ENCODE results near the gene SLC16A6.
"Not testable (repeated sequence)": the region's sequence is repeated elsewhere in the genome, so short reads cannot be mapped to it uniquely, and the experiment has no call there.

Gene SLC16A6

DNA sequence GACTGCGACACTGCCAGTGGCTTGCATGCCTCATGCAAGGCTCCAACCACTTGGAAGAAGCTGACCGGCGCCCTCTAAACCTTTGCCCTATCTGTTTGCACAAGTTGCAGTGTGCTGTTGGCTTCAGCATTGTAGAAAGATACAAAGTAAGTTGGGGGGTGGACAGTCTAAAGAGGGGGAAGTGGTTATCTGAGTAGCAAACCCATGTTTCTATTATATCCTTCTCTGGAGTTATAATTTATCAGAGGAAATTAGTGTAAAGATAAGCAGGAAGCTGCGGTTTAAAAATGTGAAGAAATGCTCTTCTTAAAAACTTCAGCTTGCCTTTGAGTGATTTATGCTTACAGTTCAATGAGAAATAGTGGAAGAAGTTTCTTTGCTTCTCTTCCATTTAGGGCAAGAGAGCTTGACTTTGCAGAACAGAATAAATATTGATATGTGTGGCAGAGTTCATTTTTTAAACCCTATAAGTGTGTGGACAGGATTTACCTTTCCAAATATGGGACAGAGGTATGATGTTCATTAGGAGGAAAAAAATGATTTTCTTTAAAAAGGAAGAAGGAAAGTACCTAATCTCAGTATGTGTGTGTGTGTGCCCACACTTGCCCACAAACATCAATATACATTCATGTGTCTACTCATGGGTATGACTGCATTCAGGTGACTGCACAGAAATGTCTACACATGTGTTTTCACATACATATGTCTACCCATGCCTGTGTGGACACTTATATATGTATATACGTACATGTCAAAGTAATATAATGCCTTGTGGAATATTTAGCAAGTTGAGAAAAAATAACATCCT lies 35.0 kb downstream of the SLC16A6 start:
- TF ChIP-seq, protein P1, sequence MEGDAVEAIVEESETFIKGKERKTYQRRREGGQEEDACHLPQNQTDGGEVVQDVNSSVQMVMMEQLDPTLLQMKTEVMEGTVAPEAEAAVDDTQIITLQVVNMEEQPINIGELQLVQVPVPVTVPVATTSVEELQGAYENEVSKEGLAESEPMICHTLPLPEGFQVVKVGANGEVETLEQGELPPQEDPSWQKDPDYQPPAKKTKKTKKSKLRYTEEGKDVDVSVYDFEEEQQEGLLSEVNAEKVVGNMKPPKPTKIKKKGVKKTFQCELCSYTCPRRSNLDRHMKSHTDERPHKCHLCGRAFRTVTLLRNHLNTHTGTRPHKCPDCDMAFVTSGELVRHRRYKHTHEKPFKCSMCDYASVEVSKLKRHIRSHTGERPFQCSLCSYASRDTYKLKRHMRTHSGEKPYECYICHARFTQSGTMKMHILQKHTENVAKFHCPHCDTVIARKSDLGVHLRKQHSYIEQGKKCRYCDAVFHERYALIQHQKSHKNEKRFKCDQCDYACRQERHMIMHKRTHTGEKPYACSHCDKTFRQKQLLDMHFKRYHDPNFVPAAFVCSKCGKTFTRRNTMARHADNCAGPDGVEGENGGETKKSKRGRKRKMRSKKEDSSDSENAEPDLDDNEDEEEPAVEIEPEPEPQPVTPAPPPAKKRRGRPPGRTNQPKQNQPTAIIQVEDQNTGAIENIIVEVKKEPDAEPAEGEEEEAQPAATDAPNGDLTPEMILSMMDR (IDR thresholded peaks at IDR 0.05; ENCODE audit: extremely low read depth, insufficient read depth, missing control alignments): no peak
- in situ Hi-C loops (cut with MboI; ENCODE audit: low pct_unique_long_range_greater_than_20kb, low sequenced_read_pairs, unreplicated experiment): no loop called here
- DNase-seq (ENCODE audit: low spot score): no peak

DNA sequence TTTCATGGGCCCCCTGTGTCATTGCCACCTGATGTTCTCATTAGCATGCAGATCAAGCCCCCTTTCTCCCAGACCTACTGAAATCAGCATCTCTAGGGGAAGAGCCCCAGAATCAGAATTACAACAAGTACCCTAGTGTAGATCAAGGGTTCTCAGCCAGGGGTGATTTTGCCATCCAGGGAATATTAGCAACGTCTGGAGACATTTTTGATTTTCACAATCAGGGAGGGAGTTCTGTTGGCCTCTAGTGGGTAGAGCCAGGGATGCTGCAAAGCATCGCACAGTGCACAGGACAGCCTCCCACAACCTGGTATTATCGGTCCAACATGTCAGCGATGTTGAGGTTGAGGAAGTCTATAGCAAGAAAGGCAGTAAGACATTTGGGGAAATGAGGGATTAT lies 35.8 kb downstream of the SLC16A6 start:
- TF ChIP-seq, protein P1 (IDR thresholded peaks at IDR 0.05; ENCODE audit: extremely low read depth, insufficient read depth, missing control alignments): no peak
- no peak for DNase-seq (ENCODE audit: low spot score)
- in situ Hi-C loops (cut with MboI; ENCODE audit: low pct_unique_long_range_greater_than_20kb, low sequenced_read_pairs, unreplicated experiment): no loop called here

DNA sequence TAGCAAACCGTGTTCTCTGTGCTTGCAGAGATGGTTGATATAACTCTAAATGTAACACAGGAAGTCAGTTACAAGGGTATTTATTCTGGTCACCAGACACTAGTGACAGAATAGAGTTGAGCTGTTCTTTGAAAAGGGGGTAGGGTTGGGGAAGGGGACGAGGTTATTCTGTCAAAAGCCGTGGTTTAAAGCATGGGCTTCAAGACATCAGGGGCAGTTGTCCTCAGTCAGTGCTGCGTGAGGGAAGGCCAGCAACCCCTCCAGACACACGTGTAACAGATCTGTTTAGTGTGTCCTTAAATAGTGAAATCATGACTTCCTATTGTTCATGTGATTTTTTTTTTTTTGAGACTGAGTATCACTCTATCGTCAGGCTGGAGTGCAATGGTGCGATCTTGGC lies 37.5 kb downstream of the SLC16A6 start:
- in situ Hi-C loops (cut with MboI; ENCODE audit: low pct_unique_long_range_greater_than_20kb, low sequenced_read_pairs, unreplicated experiment); DNase-seq (ENCODE audit: low spot score): not testable (repeated sequence)

DNA sequence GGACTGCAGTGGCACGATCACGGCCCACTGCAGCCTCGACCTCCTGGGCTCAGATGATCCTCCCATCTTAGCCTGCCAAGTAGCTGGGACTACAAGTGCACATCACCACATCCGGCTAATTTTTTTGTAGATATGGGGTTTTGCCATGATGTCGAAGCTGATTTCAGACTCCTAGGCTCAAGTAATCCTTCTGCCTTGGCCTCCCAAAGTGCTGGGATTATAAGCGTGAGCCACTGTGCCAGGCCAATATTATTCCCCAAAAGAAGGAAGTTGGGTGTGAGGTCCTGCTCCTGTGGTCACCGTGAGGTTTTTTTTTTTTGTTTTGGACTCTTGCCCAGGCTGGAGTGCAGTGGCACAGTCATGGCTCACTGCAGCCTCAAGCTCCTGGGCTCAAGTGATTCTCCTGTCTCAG lies 41.6 kb downstream of the SLC16A6 start:
- TF ChIP-seq, protein P1 (IDR thresholded peaks at IDR 0.05; ENCODE audit: extremely low read depth, insufficient read depth, missing control alignments): no peak
- in situ Hi-C loops (cut with MboI; ENCODE audit: low pct_unique_long_range_greater_than_20kb, low sequenced_read_pairs, unreplicated experiment): no loop called here
- no peak for DNase-seq (ENCODE audit: low spot score)

DNA sequence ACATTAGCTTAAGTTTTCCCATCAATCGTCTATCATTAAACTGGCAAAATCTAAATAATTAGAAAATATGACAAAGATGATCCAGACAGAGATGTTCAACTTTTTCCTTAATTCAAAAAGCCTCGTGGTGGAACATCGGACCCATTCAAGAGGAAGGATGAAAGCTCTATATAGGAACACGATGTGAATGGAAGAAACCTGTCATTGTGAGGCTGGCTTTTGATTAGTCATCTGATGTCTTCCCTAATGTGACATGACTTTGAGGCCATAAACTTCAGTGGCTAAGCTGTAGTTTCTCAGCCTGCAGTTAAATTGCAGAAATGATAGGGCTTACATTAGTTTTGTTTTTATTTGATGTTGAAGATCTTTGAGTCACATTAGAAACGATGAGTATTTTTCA lies 42.0 kb downstream of the SLC16A6 start:
- in situ Hi-C loops (cut with MboI; ENCODE audit: low pct_unique_long_range_greater_than_20kb, low sequenced_read_pairs, unreplicated experiment): no loop called here

DNA sequence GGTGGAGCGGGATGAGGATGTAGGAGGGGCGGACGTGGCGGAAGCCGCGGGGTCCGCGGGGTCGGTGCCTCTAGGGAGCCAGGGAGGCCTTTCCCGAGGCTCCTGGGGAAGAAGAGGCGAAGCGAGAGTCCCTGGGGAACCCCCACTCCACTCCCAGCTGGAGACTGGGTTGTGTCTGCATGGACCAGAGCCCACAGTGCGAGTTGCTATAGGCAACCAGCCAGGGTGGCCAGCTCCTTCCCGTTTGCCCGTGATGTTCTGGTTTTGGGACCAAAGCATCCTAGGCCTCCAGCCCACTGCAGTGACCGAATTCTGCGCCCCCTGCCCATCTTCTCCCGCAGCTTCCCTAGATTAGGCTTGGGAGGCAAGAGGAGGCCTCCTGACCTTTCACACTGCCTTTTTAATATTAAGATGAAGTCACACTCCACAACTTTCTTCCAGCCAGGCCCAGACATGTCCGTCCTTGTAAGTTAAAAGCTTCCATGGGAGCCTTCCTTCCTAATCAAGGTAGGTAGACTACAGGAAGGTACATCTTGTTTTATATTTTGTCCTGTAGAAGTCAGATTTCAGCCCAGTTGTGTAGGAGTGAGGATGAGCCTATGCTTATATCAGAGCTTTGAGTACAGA lies 42.6 kb downstream of the SLC16A6 start:
- in situ Hi-C loops (cut with MboI; ENCODE audit: low pct_unique_long_range_greater_than_20kb, low sequenced_read_pairs, unreplicated experiment): no loop called here
- TF ChIP-seq, protein P1 (IDR thresholded peaks at IDR 0.05; ENCODE audit: extremely low read depth, insufficient read depth, missing control alignments): no peak
- no peak for DNase-seq (ENCODE audit: low spot score)

More for the DNA sequence above, 42.0 kb downstream of the SLC16A6 start:
- no peak for DNase-seq (ENCODE audit: low spot score)
- TF ChIP-seq, protein P1 (IDR thresholded peaks at IDR 0.05; ENCODE audit: extremely low read depth, insufficient read depth, missing control alignments): no peak

Data from GM13977 (cell line).